ENCODE results near the gene GIGYF1. TPM values are rescaled to one million over a fixed set of nuclear protein-coding genes. Genes with fewer than 3 reads are reported as not detected.

Gene GIGYF1
- total and polyA plus RNA-seq, 2 of the 13 experiments (the other 11 are each of a cell fraction or from before 2014, with no cell fraction given) = 7.6 to 16.1 TPM

DNA sequence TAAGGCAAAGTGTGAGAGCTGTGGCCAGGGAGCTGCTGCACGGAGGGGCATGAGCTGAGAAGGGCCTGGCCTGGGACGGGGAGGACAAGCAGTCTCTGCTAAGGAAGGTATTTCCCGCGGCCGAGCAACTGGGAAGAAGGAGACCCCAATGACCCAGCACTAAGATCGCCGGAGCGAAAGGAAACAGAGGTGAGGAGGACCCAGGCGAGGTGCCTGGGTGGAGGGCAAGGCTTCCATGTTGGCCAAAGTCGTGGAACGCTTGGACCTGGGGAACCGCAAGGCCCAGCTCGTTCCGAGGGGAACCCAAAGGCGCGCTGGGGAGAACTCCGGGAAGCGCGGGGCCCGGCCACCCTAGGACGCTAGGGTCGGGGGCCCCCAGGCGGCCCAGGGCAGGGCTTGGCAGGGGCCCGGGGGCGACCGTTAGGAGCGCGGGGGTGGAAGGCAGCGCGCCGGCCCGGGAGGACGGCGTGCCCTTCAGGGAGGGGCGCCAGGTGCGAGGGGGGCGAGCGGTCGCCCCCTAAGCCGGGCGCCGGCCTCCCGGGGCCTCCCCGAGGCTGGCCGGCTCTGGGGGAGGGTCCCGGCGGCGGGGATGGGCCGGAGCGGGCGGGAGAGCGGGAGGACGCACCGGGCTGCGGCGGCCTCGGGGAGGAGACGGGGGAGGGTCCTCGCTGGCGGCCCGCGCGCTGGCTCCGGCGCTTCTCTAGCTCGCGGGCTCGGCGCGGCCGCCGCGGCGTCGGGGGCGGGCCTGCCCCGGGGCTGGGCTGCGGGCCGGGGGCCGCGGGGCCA is 545 bp downstream of the GIGYF1 start (continued):
- no peak for TF ChIP-seq ZNF256 (CRISPR knock-in tag; conservative IDR thresholded peaks at IDR 0.05)
- TF ChIP-seq ZNF619 (CRISPR knock-in tag; IDR thresholded peaks at IDR 0.05) = no peak
- no peak for TF ChIP-seq KLF13 (CRISPR knock-in tag; IDR thresholded peaks at IDR 0.05)
- TF ChIP-seq HNRNPLL (IDR thresholded peaks at IDR 0.05; ENCODE audit: low read depth, low read length, poor library complexity, severe bottlenecking) = no peak
- TF ChIP-seq ZNF557 (CRISPR knock-in tag; IDR thresholded peaks at IDR 0.05) = no peak
- TF ChIP-seq, protein P1, sequence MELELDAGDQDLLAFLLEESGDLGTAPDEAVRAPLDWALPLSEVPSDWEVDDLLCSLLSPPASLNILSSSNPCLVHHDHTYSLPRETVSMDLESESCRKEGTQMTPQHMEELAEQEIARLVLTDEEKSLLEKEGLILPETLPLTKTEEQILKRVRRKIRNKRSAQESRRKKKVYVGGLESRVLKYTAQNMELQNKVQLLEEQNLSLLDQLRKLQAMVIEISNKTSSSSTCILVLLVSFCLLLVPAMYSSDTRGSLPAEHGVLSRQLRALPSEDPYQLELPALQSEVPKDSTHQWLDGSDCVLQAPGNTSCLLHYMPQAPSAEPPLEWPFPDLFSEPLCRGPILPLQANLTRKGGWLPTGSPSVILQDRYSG (CRISPR knock-in tag; IDR thresholded peaks at IDR 0.05) = no peak
- no peak for TF ChIP-seq ZNF253 (CRISPR knock-in tag; IDR thresholded peaks at IDR 0.05; ENCODE audit: borderline replicate concordance)
- TF ChIP-seq, protein P2, sequence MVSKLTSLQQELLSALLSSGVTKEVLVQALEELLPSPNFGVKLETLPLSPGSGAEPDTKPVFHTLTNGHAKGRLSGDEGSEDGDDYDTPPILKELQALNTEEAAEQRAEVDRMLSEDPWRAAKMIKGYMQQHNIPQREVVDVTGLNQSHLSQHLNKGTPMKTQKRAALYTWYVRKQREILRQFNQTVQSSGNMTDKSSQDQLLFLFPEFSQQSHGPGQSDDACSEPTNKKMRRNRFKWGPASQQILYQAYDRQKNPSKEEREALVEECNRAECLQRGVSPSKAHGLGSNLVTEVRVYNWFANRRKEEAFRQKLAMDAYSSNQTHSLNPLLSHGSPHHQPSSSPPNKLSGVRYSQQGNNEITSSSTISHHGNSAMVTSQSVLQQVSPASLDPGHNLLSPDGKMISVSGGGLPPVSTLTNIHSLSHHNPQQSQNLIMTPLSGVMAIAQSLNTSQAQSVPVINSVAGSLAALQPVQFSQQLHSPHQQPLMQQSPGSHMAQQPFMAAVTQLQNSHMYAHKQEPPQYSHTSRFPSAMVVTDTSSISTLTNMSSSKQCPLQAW (CRISPR knock-in tag; IDR thresholded peaks at IDR 0.05) = no peak
- no peak for TF ChIP-seq TBX2 (CRISPR knock-in tag; IDR thresholded peaks at IDR 0.05; ENCODE audit: borderline replicate concordance)
- TF ChIP-seq ZNF292 (CRISPR knock-in tag; IDR thresholded peaks at IDR 0.05; ENCODE audit: borderline replicate concordance, low read depth) = no peak
- TF ChIP-seq NCOA2 (CRISPR knock-in tag; IDR thresholded peaks at IDR 0.05) = no peak
- no peak for TF ChIP-seq ZNF549 (CRISPR knock-in tag; IDR thresholded peaks at IDR 0.05)
- no peak for TF ChIP-seq NFIB (CRISPR knock-in tag; IDR thresholded peaks at IDR 0.05; ENCODE audit: borderline replicate concordance)
- TF ChIP-seq, protein P3, sequence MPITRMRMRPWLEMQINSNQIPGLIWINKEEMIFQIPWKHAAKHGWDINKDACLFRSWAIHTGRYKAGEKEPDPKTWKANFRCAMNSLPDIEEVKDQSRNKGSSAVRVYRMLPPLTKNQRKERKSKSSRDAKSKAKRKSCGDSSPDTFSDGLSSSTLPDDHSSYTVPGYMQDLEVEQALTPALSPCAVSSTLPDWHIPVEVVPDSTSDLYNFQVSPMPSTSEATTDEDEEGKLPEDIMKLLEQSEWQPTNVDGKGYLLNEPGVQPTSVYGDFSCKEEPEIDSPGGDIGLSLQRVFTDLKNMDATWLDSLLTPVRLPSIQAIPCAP (CRISPR knock-in tag; IDR thresholded peaks at IDR 0.05; ENCODE audit: low read depth) = no peak
- no peak for TF ChIP-seq TBX3 (IDR thresholded peaks at IDR 0.05; ENCODE audit: borderline replicate concordance)
- TF ChIP-seq MEF2D (CRISPR knock-in tag; IDR thresholded peaks at IDR 0.05) = no peak
- TF ChIP-seq ZNF564 (CRISPR knock-in tag; IDR thresholded peaks at IDR 0.05) = no peak
- TF ChIP-seq, protein P4, sequence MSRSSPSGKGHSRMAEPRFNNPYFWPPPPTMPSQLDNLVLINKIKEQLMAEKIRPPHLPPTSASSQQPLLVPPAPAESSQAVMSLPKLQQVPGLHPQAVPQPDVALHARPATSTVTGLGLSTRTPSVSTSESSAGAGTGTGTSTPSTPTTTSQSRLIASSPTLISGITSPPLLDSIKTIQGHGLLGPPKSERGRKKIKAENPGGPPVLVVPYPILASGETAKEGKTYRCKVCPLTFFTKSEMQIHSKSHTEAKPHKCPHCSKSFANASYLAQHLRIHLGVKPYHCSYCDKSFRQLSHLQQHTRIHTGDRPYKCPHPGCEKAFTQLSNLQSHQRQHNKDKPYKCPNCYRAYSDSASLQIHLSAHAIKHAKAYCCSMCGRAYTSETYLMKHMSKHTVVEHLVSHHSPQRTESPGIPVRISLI (CRISPR knock-in tag; IDR thresholded peaks at IDR 0.05; ENCODE audit: borderline replicate concordance) = no peak
- TF ChIP-seq, protein P5, sequence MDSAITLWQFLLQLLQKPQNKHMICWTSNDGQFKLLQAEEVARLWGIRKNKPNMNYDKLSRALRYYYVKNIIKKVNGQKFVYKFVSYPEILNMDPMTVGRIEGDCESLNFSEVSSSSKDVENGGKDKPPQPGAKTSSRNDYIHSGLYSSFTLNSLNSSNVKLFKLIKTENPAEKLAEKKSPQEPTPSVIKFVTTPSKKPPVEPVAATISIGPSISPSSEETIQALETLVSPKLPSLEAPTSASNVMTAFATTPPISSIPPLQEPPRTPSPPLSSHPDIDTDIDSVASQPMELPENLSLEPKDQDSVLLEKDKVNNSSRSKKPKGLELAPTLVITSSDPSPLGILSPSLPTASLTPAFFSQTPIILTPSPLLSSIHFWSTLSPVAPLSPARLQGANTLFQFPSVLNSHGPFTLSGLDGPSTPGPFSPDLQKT (CRISPR knock-in tag; IDR thresholded peaks at IDR 0.05; ENCODE audit: borderline replicate concordance) = no peak
- no peak for TF ChIP-seq ISX (CRISPR knock-in tag; conservative IDR thresholded peaks at IDR 0.05)
- peak; percentile 65; the same call in 1 of the 2 replicates for TF ChIP-seq RBFOX2 (IDR thresholded peaks at IDR 0.05; ENCODE audit: low read depth, low read length)
- TF ChIP-seq CBX2 (IDR thresholded peaks at IDR 0.05; ENCODE audit: low read depth, low read length) = no peak
- no peak for TF ChIP-seq CBX2 (CRISPR knock-in tag; IDR thresholded peaks at IDR 0.05; ENCODE audit: low read depth)

Data from HepG2 (cell line).